Neural cell (in vitro differentiated cells): Measurements from ENCODE around the gene TBC1D8B.

ENCODE experiments used
- CTCF ChIP-seq: fragments of 450-650 bp; IDR thresholded peaks from 2 replicates; pipeline ENCODE4 v1.5.1; 2014; ENCODE audit warnings: antibody characterized with exemption, mild to moderate bottlenecking, moderate library complexity; ENCODE audit not compliant: poor library complexity, severe bottlenecking
- TAF1 ChIP-seq: IDR thresholded peaks from 2 replicates; pipeline ENCODE4 v1.6.1; 2012; ENCODE audit warnings: low read depth

- peak; percentile 66 for TF ChIP-seq CTCF
- TF ChIP-seq TAF1 = no peak
Observed at GRCh38 chrX:106894392-106894909, 92.0 kb downstream of the TBC1D8B start.
